Kidney epithelial cell (primary cell): ENCODE data around the gene TRIM29. TPM values are rescaled to one million over a fixed set of nuclear protein-coding genes. Genes with fewer than 3 reads are reported as not detected.

Source experiments
- DNase-seq: peaks from one replicate; pipeline ENCODE4 v3.0.0-alpha.2; 2010; ENCODE audit warnings: low read depth
- H3K27me3 ChIP-seq: 2 replicates; pipeline ENCODE4 v1.6.0; 2011; ENCODE audit warnings: low read length; ENCODE audit not compliant: control insufficient read depth, insufficient read depth
- H3K36me3 ChIP-seq: 2 replicates; pipeline ENCODE4 v1.5.1; 2011; ENCODE audit warnings: low read length; ENCODE audit not compliant: control insufficient read depth, insufficient read depth
- H3K4me3 ChIP-seq: 2 replicates; pipeline ENCODE4 v1.5.1; 2011; ENCODE audit warnings: low read depth, mild to moderate bottlenecking, control low read depth, low read length
- CTCF ChIP-seq: IDR thresholded peaks from 2 replicates; pipeline ENCODE4 v1.5.1; 2011; ENCODE audit warnings: mild to moderate bottlenecking, moderate library complexity, low read length, control low read depth, inconsistent platforms; ENCODE audit not compliant: insufficient read depth, poor library complexity, severe bottlenecking
- total RNA-seq: library from RNA; depleted of rRNA; stranded (reverse); fragments of >200 nt; gene quantifications from 2 replicates; pipeline ENCODE4 v1.2.3, GENCODE V29; 2015

The TRIM29 gene
- total RNA-seq, 1 donor from 2014 or later, result 0.29 TPM

- DNase-seq, result no peak
- peaks cover 37% of the 10 kb centered on the region for H3K27me3 ChIP-seq
- no peak overlapping the region for H3K4me3 ChIP-seq
- H3K36me3 ChIP-seq, result no peaks in the 10 kb centered on the region
- no peak for TF ChIP-seq CTCF
Observed at GRCh38 chr11:120095516-120095915, 42.4 kb downstream of the TRIM29 start.

GRCh38 chr11:120091701-120092100 is 46.2 kb downstream of the TRIM29 start:
- Histone ChIP-seq H3K36me3 (no peaks in the 10 kb centered on the region), H3K4me3 (no peak overlapping the region), H3K27me3 (peaks cover 13% of the 10 kb centered on the region)
- TF ChIP-seq CTCF, result no peak
- no peak for DNase-seq

- no peak for DNase-seq
- H3K27me3 ChIP-seq, result peaks cover 8% of the 10 kb centered on the region
- no peaks in the 10 kb centered on the region for H3K36me3 ChIP-seq
- no peak for TF ChIP-seq CTCF
- H3K4me3 ChIP-seq, result no peak overlapping the region
Observed at GRCh38 chr11:120091121-120091520, 46.8 kb downstream of the TRIM29 start.

- Histone ChIP-seq H3K4me3 (no peak overlapping the region), H3K27me3 (peaks cover 2% of the 10 kb centered on the region), H3K36me3 (no peaks in the 10 kb centered on the region)
- DNase-seq, result no peak
- TF ChIP-seq CTCF, result no peak
Observed at GRCh38 chr11:120090411-120090810, 47.5 kb downstream of the TRIM29 start.

GRCh38 chr11:120089036-120090001 is 48.6 kb downstream of the TRIM29 start:
- Histone ChIP-seq H3K27me3 (no peaks in the 10 kb centered on the region), H3K36me3 (no peaks in the 10 kb centered on the region), H3K4me3 (no peak overlapping the region)
- DNase-seq, result no peak
- TF ChIP-seq CTCF, result no peak

GRCh38 chr11:120088056-120088455 is 49.9 kb downstream of the TRIM29 start:
- H3K4me3 ChIP-seq, result no peak overlapping the region
- no peaks in the 10 kb centered on the region for H3K36me3 ChIP-seq
- no peak for TF ChIP-seq CTCF
- no peak for DNase-seq
- no peaks in the 10 kb centered on the region for H3K27me3 ChIP-seq
